ENCODE results near the gene BCAR1. TPM values are rescaled to one million over a fixed set of nuclear protein-coding genes. Genes with fewer than 3 reads are reported as not detected.

BCAR1 gene
- total RNA-seq, 2 experiments from 2014 or later = 0.67 to 0.81 TPM

DNA sequence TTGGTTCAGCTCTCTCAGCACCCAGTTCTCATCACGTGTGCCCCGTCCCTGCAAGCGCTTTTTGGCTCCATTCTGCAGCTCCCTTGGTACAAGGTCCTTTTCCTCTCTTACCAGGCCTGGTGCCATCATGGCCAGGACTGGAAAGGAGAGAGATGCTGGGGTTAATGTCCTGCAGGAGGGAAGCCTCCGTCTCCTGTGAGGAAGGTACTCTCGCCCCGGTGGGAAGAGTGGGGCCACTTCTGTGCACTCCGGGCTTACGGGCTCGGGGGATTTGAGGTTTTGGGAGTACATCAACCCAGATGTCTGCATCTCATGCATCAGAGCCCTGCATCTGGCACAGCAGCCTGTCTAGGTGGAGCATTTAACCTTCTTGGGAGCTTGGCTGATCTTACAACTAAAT, 54.6 kb downstream of the BCAR1 start:
- H3K36me3 Mint-ChIP-seq (ENCODE audit: low read depth) = no peaks in the 10 kb centered on the region
- H3K9me3 Mint-ChIP-seq = no peaks in the 10 kb centered on the region
- H3K4me3 Mint-ChIP-seq = no peak overlapping the region
- no peak overlapping the region for H3K27ac Mint-ChIP-seq
- CTCF ChIA-PET = interaction anchor here (0.6 to 3.1 kb wide), 5 partner anchors 37 to 268 kb away, joined by 3 to 27 read pairs (median 3); partner anchors contain the start of gene TMEM170A
- peaks cover 13% of the 10 kb centered on the region for H3K27me3 Mint-ChIP-seq (ENCODE audit: low read depth)
- intact Hi-C loops (cut with micrococcal nuclease) = no loop called here
- no peak for DNase-seq
- peaks cover 9% of the 10 kb centered on the region for H3K4me1 Mint-ChIP-seq (ENCODE audit: low read depth)

- Mint-ChIP-seq H3K27me3 (ENCODE audit: low read depth) (peaks cover 13% of the 10 kb centered on the region), H3K36me3 (ENCODE audit: low read depth) (no peaks in the 10 kb centered on the region), H3K9me3 (no peaks in the 10 kb centered on the region), H3K27ac (no peak overlapping the region), H3K4me3 (no peak overlapping the region), H3K4me1 (ENCODE audit: low read depth) (peaks cover 5% of the 10 kb centered on the region)
- no peak for DNase-seq
- intact Hi-C loops (cut with micrococcal nuclease) = no loop called here
- CTCF ChIA-PET = interaction anchor here (0.6 to 3.1 kb wide), 4 partner anchors 38 to 207 kb away, joined by 3 to 27 read pairs (median 3); no protein-coding TSS in a partner anchor
Observed at GRCh38 chr16:75195811-75196790, 55.3 kb downstream of the BCAR1 start.

GRCh38 chr16:75193730-75194444, 57.5 kb downstream of the BCAR1 start:
- H3K27ac Mint-ChIP-seq = no peak overlapping the region
- no peak overlapping the region for H3K4me3 Mint-ChIP-seq
- no peaks in the 10 kb centered on the region for H3K36me3 Mint-ChIP-seq (ENCODE audit: low read depth)
- CTCF ChIA-PET = interaction anchor here (1.4 kb wide), 1 partner anchor 40 kb away, joined by 5 read pairs; no protein-coding TSS in a partner anchor
- H3K4me1 Mint-ChIP-seq (ENCODE audit: low read depth) = no peaks in the 10 kb centered on the region
- intact Hi-C loops (cut with micrococcal nuclease) = no loop called here
- DNase-seq = no peak
- H3K27me3 Mint-ChIP-seq (ENCODE audit: low read depth) = peaks cover 15% of the 10 kb centered on the region
- H3K9me3 Mint-ChIP-seq = no peaks in the 10 kb centered on the region

GRCh38 chr16:75193265-75193650, 58.2 kb downstream of the BCAR1 start:
- Mint-ChIP-seq H3K4me3 (no peak overlapping the region), H3K36me3 (ENCODE audit: low read depth) (no peaks in the 10 kb centered on the region), H3K27ac (no peak overlapping the region), H3K9me3 (no peaks in the 10 kb centered on the region), H3K4me1 (ENCODE audit: low read depth) (no peaks in the 10 kb centered on the region), H3K27me3 (ENCODE audit: low read depth) (peaks cover 15% of the 10 kb centered on the region)
- CTCF ChIA-PET = interaction anchor here (1.4 kb wide), 1 partner anchor 40 kb away, joined by 5 read pairs; no protein-coding TSS in a partner anchor
- intact Hi-C loops (cut with micrococcal nuclease) = no loop called here
- DNase-seq = no peak

GRCh38 chr16:75192606-75193264, 58.7 kb downstream of the BCAR1 start:
- Mint-ChIP-seq H3K4me1 (ENCODE audit: low read depth) (no peaks in the 10 kb centered on the region), H3K27me3 (ENCODE audit: low read depth) (peaks cover 10% of the 10 kb centered on the region), H3K9me3 (no peaks in the 10 kb centered on the region), H3K4me3 (no peak overlapping the region), H3K36me3 (ENCODE audit: low read depth) (no peaks in the 10 kb centered on the region), H3K27ac (no peak overlapping the region)
- intact Hi-C loops (cut with micrococcal nuclease) = no loop called here
- DNase-seq = no peak
- CTCF ChIA-PET = interaction anchor here (1.4 kb wide), 1 partner anchor 41 kb away, joined by 5 read pairs; no protein-coding TSS in a partner anchor

- no peaks in the 10 kb centered on the region for H3K4me1 Mint-ChIP-seq (ENCODE audit: low read depth)
- H3K27me3 Mint-ChIP-seq (ENCODE audit: low read depth) = peaks cover 5% of the 10 kb centered on the region
- no peaks in the 10 kb centered on the region for H3K36me3 Mint-ChIP-seq (ENCODE audit: low read depth)
- H3K27ac Mint-ChIP-seq = no peak overlapping the region
- DNase-seq = no peak
- intact Hi-C loops (cut with micrococcal nuclease) = no loop called here
- CTCF ChIA-PET = interaction anchor here (1.0 to 1.3 kb wide), 3 partner anchors 10 to 44 kb away, joined by 3 to 4 read pairs (median 3); no protein-coding TSS in a partner anchor
- no peaks in the 10 kb centered on the region for H3K9me3 Mint-ChIP-seq
- no peak overlapping the region for H3K4me3 Mint-ChIP-seq
Observed at GRCh38 chr16:75189638-75190245, 61.7 kb downstream of the BCAR1 start.

DNA sequence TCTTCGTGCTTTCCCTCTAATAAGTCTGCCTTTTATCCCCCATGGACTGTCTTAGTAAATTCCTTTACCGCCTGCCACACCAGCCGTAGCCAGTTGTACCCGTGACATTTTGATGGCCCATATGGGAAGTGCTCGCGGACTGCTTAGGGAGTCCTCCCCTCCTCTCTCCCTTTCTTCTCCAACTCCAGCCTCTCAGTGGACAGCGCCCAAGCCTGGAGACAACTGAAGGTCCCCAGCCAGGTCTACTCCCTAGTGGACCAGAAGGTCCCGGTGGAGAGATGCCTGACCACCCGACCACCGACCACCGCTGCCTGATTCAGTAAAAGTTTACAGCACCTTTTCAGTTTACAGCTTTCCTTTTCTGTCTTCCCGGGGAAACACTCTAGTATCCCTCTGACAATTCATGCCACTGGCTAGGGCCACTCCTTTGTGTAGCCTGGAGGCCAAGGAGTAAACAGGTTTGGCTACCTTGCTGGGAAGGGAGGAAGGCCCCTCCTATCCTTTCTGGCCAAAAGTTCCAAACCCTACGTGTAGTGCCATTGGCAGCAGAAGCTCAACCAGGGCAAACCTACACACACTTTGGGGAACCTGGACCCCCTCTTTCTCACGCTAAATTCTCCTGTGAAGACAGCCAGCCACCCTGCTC, 62.5 kb downstream of the BCAR1 start:
- H3K27ac Mint-ChIP-seq = no peak overlapping the region
- no peaks in the 10 kb centered on the region for H3K9me3 Mint-ChIP-seq
- intact Hi-C loops (cut with micrococcal nuclease) = no loop called here
- H3K27me3 Mint-ChIP-seq (ENCODE audit: low read depth) = peaks cover 5% of the 10 kb centered on the region
- H3K4me3 Mint-ChIP-seq = no peak overlapping the region
- no peaks in the 10 kb centered on the region for H3K4me1 Mint-ChIP-seq (ENCODE audit: low read depth)
- CTCF ChIA-PET = interaction anchor here (1.0 to 1.3 kb wide), 2 partner anchors 10 to 45 kb away, joined by 3 to 4 read pairs; no protein-coding TSS in a partner anchor
- H3K36me3 Mint-ChIP-seq (ENCODE audit: low read depth) = no peaks in the 10 kb centered on the region
- no peak for DNase-seq

DNA sequence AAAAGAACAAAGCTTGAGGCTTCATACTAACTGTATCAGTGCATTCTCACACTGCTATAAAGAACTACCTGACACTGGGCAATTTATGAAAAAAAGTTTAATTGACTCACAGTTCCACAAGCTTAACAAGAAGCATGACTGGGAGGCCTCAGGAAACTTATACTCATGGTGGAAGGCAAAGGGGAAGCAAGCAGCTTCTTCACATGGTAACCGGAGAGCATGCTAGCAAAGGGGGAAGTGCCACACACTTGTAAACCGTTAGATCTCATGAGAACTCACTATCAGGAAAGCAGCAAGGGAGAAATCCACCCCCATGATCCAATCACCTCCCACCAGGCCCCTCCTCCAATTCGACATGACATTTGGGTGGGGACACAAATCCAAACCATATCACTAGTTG, 69.8 kb downstream of the BCAR1 start:
- Mint-ChIP-seq H3K27me3 (ENCODE audit: low read depth) (no peaks in the 10 kb centered on the region), H3K4me3 (no peak overlapping the region), H3K27ac (no peak overlapping the region), H3K36me3 (ENCODE audit: low read depth) (no peaks in the 10 kb centered on the region), H3K4me1 (ENCODE audit: low read depth) (no peaks in the 10 kb centered on the region), H3K9me3 (peaks cover 10% of the 10 kb centered on the region)
- CTCF ChIA-PET = interaction anchor here (0.8 to 1.5 kb wide), 3 partner anchors 18 to 52 kb away, joined by 3 to 7 read pairs (median 4); no protein-coding TSS in a partner anchor
- intact Hi-C loops (cut with micrococcal nuclease) = no loop called here
- DNase-seq = no peak

GRCh38 chr16:75179208-75179607, 72.2 kb downstream of the BCAR1 start:
- no peak overlapping the region for H3K27ac Mint-ChIP-seq
- no peaks in the 10 kb centered on the region for H3K27me3 Mint-ChIP-seq (ENCODE audit: low read depth)
- H3K4me3 Mint-ChIP-seq = no peak overlapping the region
- CTCF ChIA-PET = no interaction called here
- no peak for DNase-seq
- H3K4me1 Mint-ChIP-seq (ENCODE audit: low read depth) = no peaks in the 10 kb centered on the region
- H3K36me3 Mint-ChIP-seq (ENCODE audit: low read depth) = peaks cover under 1% of the 10 kb centered on the region
- intact Hi-C loops (cut with micrococcal nuclease) = no loop called here
- peaks cover 22% of the 10 kb centered on the region for H3K9me3 Mint-ChIP-seq
